Thymus (tissue), 11 donors: ENCODE data around the gene GATAD2A. TPM values are rescaled to one million over a fixed set of nuclear protein-coding genes. Genes with fewer than 3 reads are reported as not detected.
A peak's percentile ranks its signal among the peaks of the same experiment; 100 is the strongest.
"Not testable (repeated sequence)": the region's sequence is repeated elsewhere in the genome, so short reads cannot be mapped to it uniquely, and the experiment has no call there.

Experiments used
- DNase-seq, 9 donors: peaks; one replicate each; pipeline ENCODE4 v3.0.0-alpha.2; 2013; ENCODE audit warnings: low spot score in 9 of 9, low read depth in 6 of 9, missing footprints in 1 of 9
- H3K27ac ChIP-seq, 2 donors: one replicate each; pipeline ENCODE4 v1.5.1; 2013; ENCODE audit warnings: control low read depth in 1 of 2, low read depth in 1 of 2, low read length in 1 of 2, mild to moderate bottlenecking in 1 of 2, moderate library complexity in 1 of 2
- H3K27me3 ChIP-seq, 2 donors: one replicate each; pipeline ENCODE4 v1.5.1; 2013; ENCODE audit warnings: low read length in 1 of 2; ENCODE audit not compliant: control insufficient read depth in 2 of 2, insufficient read depth in 1 of 2
- H3K36me3 ChIP-seq, 2 donors: one replicate each; pipeline ENCODE4 v1.5.1; 2013; ENCODE audit warnings: low read length in 1 of 2, mild to moderate bottlenecking in 1 of 2, moderate library complexity in 1 of 2; ENCODE audit not compliant: control insufficient read depth in 2 of 2, insufficient read depth in 2 of 2
- H3K4me1 ChIP-seq, 2 donors: one replicate each; pipeline ENCODE4 v1.5.1; 2013; ENCODE audit warnings: low read length in 2 of 2; ENCODE audit not compliant: control insufficient read depth in 2 of 2, insufficient read depth in 2 of 2
- H3K4me3 ChIP-seq, 2 donors: one replicate each; pipeline ENCODE4 v1.5.1; 2013; ENCODE audit warnings: low read length in 2 of 2, control low read depth in 1 of 2, mild to moderate bottlenecking in 1 of 2
- H3K9me3 ChIP-seq, 2 donors: one replicate each; pipeline ENCODE4 v1.5.1; 2013; ENCODE audit warnings: low read length in 1 of 2, mild to moderate bottlenecking in 1 of 2; ENCODE audit not compliant: control insufficient read depth in 2 of 2, insufficient read depth in 1 of 2
- WGBS: extraction: QIAGEN DNeasy Blood & Tissue Kit; methylation state at CpG from one replicate; pipeline ENCODE4 v1.1.7; 2013; 5-methylcytosine and 5-hydroxymethylcytosine counted together
- polyA plus RNA-seq: library from polyadenylated mRNA; stranded (reverse); fragments of 200-250 nt; gene quantifications from one replicate; pipeline ENCODE4 v1.2.3, GENCODE V29; 2013
- total RNA-seq: library from RNA; stranded (reverse); fragments of 120-200 nt; gene quantifications from one replicate; pipeline ENCODE4 v1.2.4, GENCODE V29; 2013
- donor health status: healthy.

The GATAD2A gene
- total and polyA plus RNA-seq, 2 donors, result 20.9 to 24.9 TPM

DNA sequence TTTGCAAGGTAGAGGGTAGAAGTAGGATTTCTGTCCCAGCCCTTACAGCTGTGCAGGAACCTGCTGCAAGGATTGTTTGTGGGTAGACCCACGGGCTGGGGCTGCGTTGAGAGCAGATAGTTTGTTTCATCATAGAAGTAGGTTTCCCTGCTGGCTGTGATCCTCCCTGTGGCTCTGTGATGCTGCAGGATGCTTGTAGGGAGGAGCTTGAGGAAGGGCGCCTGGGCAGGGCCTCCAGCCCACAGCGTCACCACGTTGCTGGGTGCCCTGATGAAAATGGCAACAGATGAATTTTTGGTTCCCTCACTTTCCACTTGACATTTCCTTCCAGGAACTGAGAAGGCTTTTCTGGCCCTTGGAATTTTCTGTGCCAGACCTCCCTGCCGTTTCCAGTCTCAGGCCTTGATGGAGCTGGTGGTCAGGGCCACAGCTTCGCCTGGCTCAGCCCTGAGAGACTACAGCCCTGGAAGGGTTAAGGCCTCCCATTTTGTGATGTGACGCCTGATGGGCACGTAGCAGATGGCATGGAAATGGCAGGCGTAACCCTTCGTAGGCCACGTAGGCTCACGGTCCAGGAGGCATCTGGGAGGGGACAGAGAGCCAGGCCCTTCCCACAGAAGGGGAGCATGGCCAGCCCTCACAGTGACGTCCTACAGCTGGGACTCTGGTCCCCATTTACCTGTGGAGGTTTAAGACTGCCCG, 42.2 kb downstream of the GATAD2A start:
- peak overlapping the region in 1 of 2 donors; percentile 29 for H3K27ac ChIP-seq
- peaks cover 28 to 49% of the 10 kb centered on the region in 2 donors for H3K4me1 ChIP-seq

GRCh38 chr19:19448238-19448544, 42.7 kb downstream of the GATAD2A start:
- Histone ChIP-seq H3K4me1 (peaks cover 28 to 49% of the 10 kb centered on the region in 2 donors), H3K27ac (no peak overlapping the region)
- no peak for DNase-seq

More for the DNA sequence above, 42.2 kb downstream of the GATAD2A start:
- no peak overlapping the region for H3K4me3 ChIP-seq
- H3K27me3 ChIP-seq, result no peaks in the 10 kb centered on the region
- H3K9me3 ChIP-seq, result no peaks in the 10 kb centered on the region
- peaks cover 5 to 10% of the 10 kb centered on the region in 2 donors for H3K36me3 ChIP-seq
- WGBS, result 74% methylated on average over 15 of the region's 15 CpGs
- DNase-seq, result peak in 2 of 9 donors; percentile 39 to 57

GRCh38 chr19:19451429-19452242, 46.2 kb downstream of the GATAD2A start:
- peaks cover 25 to 43% of the 10 kb centered on the region in 2 donors for H3K4me1 ChIP-seq
- no peak overlapping the region for H3K4me3 ChIP-seq
- WGBS, result 44% methylated on average over 13 of the region's 13 CpGs
- H3K9me3 ChIP-seq, result no peaks in the 10 kb centered on the region
- peaks cover 8 to 13% of the 10 kb centered on the region in 2 donors for H3K36me3 ChIP-seq
- peak overlapping the region; percentile 4 to 27 for H3K27ac ChIP-seq
- peak in 1 of 9 donors; percentile 52 for DNase-seq
- no peaks in the 10 kb centered on the region for H3K27me3 ChIP-seq

More at GRCh38 chr19:19448238-19448544, 42.7 kb downstream of the GATAD2A start:
- Histone ChIP-seq H3K9me3 (no peaks in the 10 kb centered on the region), H3K36me3 (peaks cover 5 to 13% of the 10 kb centered on the region in 2 donors), H3K27me3 (no peaks in the 10 kb centered on the region), H3K4me3 (no peak overlapping the region)
- 98% methylated on average over 8 of the region's 8 CpGs for WGBS

DNA sequence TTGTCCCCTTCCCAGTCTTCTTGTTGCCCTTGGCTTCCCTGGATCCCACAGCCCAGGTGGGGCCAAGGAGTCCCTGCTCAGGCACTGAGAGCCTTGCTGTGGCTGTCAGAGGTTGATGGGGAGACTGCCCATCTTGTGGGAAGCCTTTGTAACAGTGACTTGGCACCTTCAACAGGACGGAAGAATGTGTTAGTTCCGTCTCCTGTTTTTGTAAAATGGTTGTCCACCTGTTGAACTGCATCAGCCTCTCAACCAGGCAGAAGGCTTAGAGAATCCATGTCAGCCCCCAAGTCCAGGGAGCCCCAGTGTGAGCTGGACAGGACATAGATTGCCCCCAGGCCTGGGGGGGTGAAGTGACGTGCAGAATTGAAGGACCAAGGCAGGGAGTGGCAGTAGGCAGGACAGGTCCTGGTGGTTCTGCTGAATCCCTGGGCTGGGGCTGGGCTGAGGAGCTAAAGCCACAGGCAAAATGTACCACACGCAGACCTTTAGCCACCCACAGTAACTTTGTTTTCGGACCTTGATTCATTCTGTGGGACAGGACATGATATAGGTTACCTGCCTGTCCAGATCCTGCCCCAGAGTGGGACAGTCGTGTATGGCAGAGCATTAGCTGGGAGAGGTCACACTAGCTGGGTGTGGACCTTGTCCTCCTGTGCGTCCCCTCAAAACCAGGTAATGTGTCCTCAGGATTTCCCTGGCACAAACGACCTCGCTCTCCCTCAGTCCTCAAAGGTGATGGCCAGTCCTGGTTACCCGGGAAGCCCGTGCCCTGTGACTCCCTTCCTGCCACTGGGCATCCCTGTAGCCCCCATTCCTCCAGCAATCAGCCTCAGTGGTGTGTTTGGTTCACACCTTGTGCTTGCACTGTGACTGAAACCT, 47.0 kb downstream of the GATAD2A start:
- Histone ChIP-seq H3K27me3 (no peaks in the 10 kb centered on the region), H3K4me1 (peaks cover 20 to 43% of the 10 kb centered on the region in 2 donors), H3K27ac (no peak overlapping the region), H3K4me3 (no peak overlapping the region), H3K9me3 (no peaks in the 10 kb centered on the region), H3K36me3 (peaks cover 9 to 18% of the 10 kb centered on the region in 2 donors)
- no peak for DNase-seq
- 93% methylated on average over 11 of the region's 11 CpGs for WGBS

DNA sequence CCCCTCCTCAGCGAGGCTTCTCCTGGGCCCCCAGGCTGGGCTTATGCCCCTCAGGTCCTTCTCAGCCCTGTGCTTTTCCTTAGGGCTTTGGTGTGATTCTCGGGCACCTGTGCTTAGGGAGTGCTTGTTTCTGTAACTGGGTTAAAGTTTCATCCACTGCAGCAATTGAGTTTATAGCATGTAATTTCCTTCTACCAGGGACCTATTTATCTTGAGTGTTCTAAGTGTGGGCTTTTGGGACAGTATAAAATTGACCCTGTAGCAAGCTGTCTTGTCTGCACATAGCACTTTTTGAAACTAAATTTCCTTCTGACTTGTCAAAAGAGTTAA, 47.6 kb downstream of the GATAD2A start:
- WGBS, result 93% methylated on average over 2 of the region's 2 CpGs
- no peak overlapping the region for H3K4me3 ChIP-seq
- no peak for DNase-seq
- no peaks in the 10 kb centered on the region for H3K27me3 ChIP-seq
- H3K27ac ChIP-seq, result no peak overlapping the region
- H3K36me3 ChIP-seq, result peaks cover 9 to 13% of the 10 kb centered on the region in 2 donors
- H3K9me3 ChIP-seq, result no peaks in the 10 kb centered on the region
- H3K4me1 ChIP-seq, result peaks cover 20 to 44% of the 10 kb centered on the region in 2 donors

- H3K9me3 ChIP-seq, DNase-seq, H3K27ac ChIP-seq, H3K4me3 ChIP-seq, H3K27me3 ChIP-seq: not testable (repeated sequence)
- 98% methylated on average over 14 of the region's 14 CpGs for WGBS
- Histone ChIP-seq H3K36me3 (peaks cover 9 to 13% of the 10 kb centered on the region in 2 donors), H3K4me1 (peaks cover 37 to 61% of the 10 kb centered on the region in 2 donors)
These were observed 49.9 kb downstream of the GATAD2A start for GRCh38 chr19:19455166-19455919.

GRCh38 chr19:19457671-19458070, 52.2 kb downstream of the GATAD2A start:
- Histone ChIP-seq H3K4me3 (no peak overlapping the region), H3K36me3 (peaks cover 7 to 13% of the 10 kb centered on the region in 2 donors), H3K27ac (peak overlapping the region; percentile 77 to 94), H3K27me3 (no peaks in the 10 kb centered on the region), H3K4me1 (peaks cover 50 to 64% of the 10 kb centered on the region in 2 donors), H3K9me3 (peaks cover 0 to 7% of the 10 kb centered on the region in 2 donors)
- 96% methylated on average over 4 of the region's 4 CpGs for WGBS
- no peak for DNase-seq

DNA sequence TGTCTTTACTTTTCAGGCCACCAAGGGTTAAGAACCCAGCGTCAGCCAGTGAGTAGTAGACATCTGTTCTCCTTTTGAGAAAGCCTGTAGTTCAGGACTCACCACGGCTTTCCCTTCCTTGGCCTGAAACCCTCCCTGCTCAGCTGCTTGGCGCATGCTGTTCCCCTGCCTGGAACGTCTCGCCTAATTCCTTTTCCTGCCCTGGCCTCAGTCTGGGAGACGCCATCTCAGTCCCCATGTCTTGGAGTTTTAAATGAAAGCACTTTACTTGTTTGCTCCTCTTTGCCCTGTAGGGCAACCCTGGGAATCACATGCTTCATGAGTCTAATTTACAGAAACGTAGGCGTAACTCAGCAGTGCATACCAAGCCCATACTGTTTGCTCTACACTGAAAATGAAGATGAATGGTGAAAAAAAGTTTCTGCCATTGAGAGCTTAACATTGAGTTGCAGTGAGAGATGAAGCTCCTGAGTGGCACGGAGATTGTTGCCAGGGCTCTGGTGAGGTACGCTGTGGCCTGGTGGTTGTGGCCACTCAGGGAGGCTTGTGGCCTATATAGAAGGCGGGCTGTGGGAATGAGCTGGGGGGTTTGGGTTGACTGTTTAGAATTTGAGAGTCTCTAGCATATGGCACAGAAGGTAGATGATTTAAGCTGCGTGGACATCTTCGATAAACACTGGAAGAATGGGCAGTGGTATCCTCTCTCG, 52.8 kb downstream of the GATAD2A start:
- Histone ChIP-seq H3K9me3 (peaks cover 0 to 7% of the 10 kb centered on the region in 2 donors), H3K4me1 (peaks cover 56 to 69% of the 10 kb centered on the region in 2 donors), H3K27me3 (no peaks in the 10 kb centered on the region), H3K36me3 (peaks cover 4 to 13% of the 10 kb centered on the region in 2 donors), H3K27ac (peak overlapping the region; percentile 80 to 94), H3K4me3 (no peak overlapping the region)
- 78% methylated on average over 14 of the region's 14 CpGs for WGBS
- no peak for DNase-seq
